H1 (cell line): ENCODE results near the gene SMIM29. TPM values are rescaled to one million over a fixed set of nuclear protein-coding genes. Genes with fewer than 3 reads are reported as not detected.

Experiments
- BRCA1 ChIP-seq: IDR thresholded peaks from 2 replicates; pipeline ENCODE4 v1.6.1; 2012; ENCODE audit warnings: low read depth, low read length, improper control_type of control experiment
- CBX8 ChIP-seq: fragments of 300-800, 300-1000 bp; sonication (generic); IDR thresholded peaks from 2 replicates; pipeline ENCODE4 v1.7.1; 2016; ENCODE audit warnings: low read depth, low read length, borderline replicate concordance
- CEBPB ChIP-seq: IDR thresholded peaks from 2 replicates; pipeline ENCODE4 v1.6.1; 2012; ENCODE audit warnings: low read depth, low read length
- CHD1 ChIP-seq: IDR thresholded peaks from 2 replicates; pipeline ENCODE4 v1.6.1; 2012; ENCODE audit warnings: low read depth, low read length, improper control_type of control experiment
- CREB1 ChIP-seq: IDR thresholded peaks from 2 replicates; pipeline ENCODE4 v1.6.1; 2012; ENCODE audit warnings: inconsistent platforms
- EGR1 ChIP-seq: IDR thresholded peaks from 2 replicates; pipeline ENCODE4 v1.6.1; 2011; ENCODE audit warnings: low read depth, low read length, borderline replicate concordance
- EP300 ChIP-seq, 2 experiments: IDR thresholded peaks; 1 replicate in 1 of 2; 2 replicates in 1 of 2; pipeline ENCODE4 v1.6.1; 2011 to 2012; ENCODE audit warnings: low read depth in 2 of 2, low read length in 2 of 2, mild to moderate bottlenecking in 2 of 2, borderline replicate concordance in 1 of 2, inconsistent platforms in 1 of 2, moderate library complexity in 1 of 2
- FOSL1 ChIP-seq: IDR thresholded peaks from 2 replicates; pipeline ENCODE4 v1.6.1; 2011; ENCODE audit warnings: mild to moderate bottlenecking, low read depth, low read length, moderate library complexity; ENCODE audit not compliant: insufficient read depth
- GTF2F1 ChIP-seq: IDR thresholded peaks from 2 replicates; pipeline ENCODE4 v1.6.1; 2012; ENCODE audit warnings: low read depth, low read length, improper control_type of control experiment, borderline replicate concordance
- KDM5A ChIP-seq: fragments of 200-600 bp; IDR thresholded peaks from 2 replicates; pipeline ENCODE4 v1.7.1; 2012; ENCODE audit warnings: mild to moderate bottlenecking, low read length, inconsistent platforms, mixed read lengths
- MAFK ChIP-seq: IDR thresholded peaks from 2 replicates; pipeline ENCODE4 v1.6.1; 2012; ENCODE audit warnings: low read depth, mild to moderate bottlenecking, improper control_type of control experiment, low read length
- NRF1 ChIP-seq: IDR thresholded peaks from 2 replicates; pipeline ENCODE4 v1.6.1; 2011; ENCODE audit warnings: mild to moderate bottlenecking, low read depth, low read length, improper control_type of control experiment
- POLR2AphosphoS5 ChIP-seq: IDR thresholded peaks from 2 replicates; pipeline ENCODE4 v1.6.1; 2011; ENCODE audit warnings: low read depth, low read length
- POU5F1 ChIP-seq: IDR thresholded peaks from 2 replicates; pipeline ENCODE4 v1.6.1; 2011; ENCODE audit warnings: low read depth, mild to moderate bottlenecking, low read length, moderate library complexity
- RAD21 ChIP-seq, 2 experiments: IDR thresholded peaks in 1 of 2; conservative IDR thresholded peaks in 1 of 2; 2 replicates each; pipeline ENCODE4 v1.6.1; 2011; ENCODE audit warnings: low read depth in 2 of 2, low read length in 2 of 2, improper control_type of control experiment in 1 of 2, inconsistent platforms in 1 of 2, mild to moderate bottlenecking in 1 of 2, moderate library complexity in 1 of 2
- SRF ChIP-seq: IDR thresholded peaks from 2 replicates; pipeline ENCODE4 v1.6.1; 2011; ENCODE audit warnings: mild to moderate bottlenecking, low read depth, low read length, moderate library complexity
- TBP ChIP-seq: IDR thresholded peaks from 2 replicates; pipeline ENCODE4 v1.6.1; 2011; ENCODE audit warnings: low read depth, low read length, improper control_type of control experiment
- USF2 ChIP-seq: IDR thresholded peaks from 2 replicates; pipeline ENCODE4 v1.6.1; 2011; ENCODE audit warnings: low read length, improper control_type of control experiment
- YY1 ChIP-seq: IDR thresholded peaks from 2 replicates; pipeline ENCODE4 v1.6.1; 2011; ENCODE audit warnings: low read depth, mild to moderate bottlenecking, low read length
- polyA plus RNA-seq, 7 experiments: library from polyadenylated mRNA; depleted of rRNA in 3 of 7; stranded (reverse) in 5 of 7; unstranded in 2 of 7; fragments of >200 nt in 5 of 7; fragments of 200-250 nt in 2 of 7; gene quantifications; 1 replicate in 5 of 7; 2 replicates in 1 of 7; 4 replicates in 1 of 7; pipeline versions ENCODE4 v1.2.1 to v1.2.3, GENCODE V29; 2011 to 2013; ENCODE audit warnings: missing spikeins in 2 of 7, mixed read lengths in 2 of 7
- total RNA-seq: library from RNA; stranded (reverse); fragmentation: NEBNext Ultra II Directional; extraction: Animal tissue kit (Norgen Biotek cat#: 25700); gene quantifications from 2 replicates; pipeline ENCODE4 v1.2.1, GENCODE V29; 2021
- TF ChIP-seq, protein P1 (sequence below): IDR thresholded peaks from 2 replicates; pipeline ENCODE4 v1.6.1; 2012; ENCODE audit warnings: low read length, inconsistent platforms
- TF ChIP-seq, protein P2 (sequence below): IDR thresholded peaks from 2 replicates; pipeline ENCODE4 v1.6.1; 2012; ENCODE audit warnings: inconsistent platforms

Gene SMIM29
- total and polyA plus RNA-seq, 2 of the 8 experiments (the other 6 are each of a cell fraction or from before 2014, with no cell fraction given) = 7.0 to 22.4 TPM

DNA sequence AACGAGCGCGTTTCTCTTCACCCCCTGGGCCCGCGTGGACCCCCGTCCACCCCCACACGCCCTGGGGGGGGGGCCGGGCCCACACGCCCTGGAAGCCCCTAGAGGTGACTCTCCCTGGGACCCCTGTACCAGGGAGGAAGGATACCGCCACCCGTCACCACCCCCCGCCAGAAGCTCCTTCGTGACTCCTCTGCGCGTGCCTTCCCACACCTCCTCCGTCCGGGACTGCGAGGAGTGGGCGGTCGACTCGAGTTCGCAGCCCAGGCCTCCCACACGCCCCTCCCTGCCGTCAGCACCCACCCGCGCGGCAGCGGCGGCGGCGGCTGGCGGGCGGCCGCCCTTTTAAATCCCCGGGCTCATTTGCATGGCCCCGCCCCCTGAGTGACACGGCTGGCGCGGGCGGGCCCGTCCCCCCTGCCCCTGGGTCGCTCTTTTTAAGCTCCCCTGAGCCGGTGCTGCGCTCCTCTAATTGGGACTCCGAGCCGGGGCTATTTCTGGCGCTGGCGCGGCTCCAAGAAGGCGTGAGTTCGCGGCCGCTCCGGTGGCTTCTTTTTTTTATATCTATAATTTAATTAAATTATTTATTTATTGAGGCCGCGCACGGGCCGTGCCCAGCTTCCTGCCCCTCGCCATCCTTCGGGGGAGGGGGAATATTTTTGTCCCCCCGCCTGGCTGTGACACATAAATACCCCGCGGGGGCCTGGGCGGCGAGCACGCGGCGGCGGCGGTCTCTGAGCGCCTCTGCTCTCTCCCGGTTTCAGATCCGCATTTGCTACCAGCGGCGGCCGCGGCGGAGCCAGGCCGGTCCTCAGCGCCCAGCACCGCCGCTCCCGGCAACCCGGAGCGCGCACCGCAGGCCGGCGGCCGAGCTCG, 12.1 kb downstream of the SMIM29 start, which contains the start of gene HMGA1 (continued):
- TF ChIP-seq BRCA1 (no peak), GTF2F1 (peak; percentile 76; the same call in 1 of the 2 replicates), CHD1 (no peak), EP300 (IDR thresholded peaks at IDR 0.05; ENCODE audit: borderline replicate concordance in 1 of 2, low read depth in 2 of 2, low read length in 2 of 2) (0 out of 3 replicates have a peak, but pooled peaks of 1 of the 2 experiments have one; percentile 27), POLR2AphosphoS5 (peak; percentile 97), SRF (no peak), FOSL1 (no peak), NRF1 (no peak), CBX8 (no peak), CREB1 (peak; percentile 76), MAFK (no peak), EGR1 (no peak), POU5F1 (no peak), KDM5A (no peak), TBP (peak; percentile 96), CEBPB (no peak), USF2 (no peak), YY1 (0 out of 2 replicates have a peak, but pooled peaks have one; percentile 47), RAD21 (IDR thresholded peaks at IDR 0.05 in 1 of 2, conservative IDR thresholded peaks at IDR 0.05 in 1 of 2; ENCODE audit: low read depth in 2 of 2, low read length in 2 of 2) (peak in 1 of 2 experiments; percentile 20; a peak in 1 of 4 replicates)
- TF ChIP-seq, protein P1, sequence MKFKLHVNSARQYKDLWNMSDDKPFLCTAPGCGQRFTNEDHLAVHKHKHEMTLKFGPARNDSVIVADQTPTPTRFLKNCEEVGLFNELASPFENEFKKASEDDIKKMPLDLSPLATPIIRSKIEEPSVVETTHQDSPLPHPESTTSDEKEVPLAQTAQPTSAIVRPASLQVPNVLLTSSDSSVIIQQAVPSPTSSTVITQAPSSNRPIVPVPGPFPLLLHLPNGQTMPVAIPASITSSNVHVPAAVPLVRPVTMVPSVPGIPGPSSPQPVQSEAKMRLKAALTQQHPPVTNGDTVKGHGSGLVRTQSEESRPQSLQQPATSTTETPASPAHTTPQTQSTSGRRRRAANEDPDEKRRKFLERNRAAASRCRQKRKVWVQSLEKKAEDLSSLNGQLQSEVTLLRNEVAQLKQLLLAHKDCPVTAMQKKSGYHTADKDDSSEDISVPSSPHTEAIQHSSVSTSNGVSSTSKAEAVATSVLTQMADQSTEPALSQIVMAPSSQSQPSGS = no peak
- TF ChIP-seq, protein P2, sequence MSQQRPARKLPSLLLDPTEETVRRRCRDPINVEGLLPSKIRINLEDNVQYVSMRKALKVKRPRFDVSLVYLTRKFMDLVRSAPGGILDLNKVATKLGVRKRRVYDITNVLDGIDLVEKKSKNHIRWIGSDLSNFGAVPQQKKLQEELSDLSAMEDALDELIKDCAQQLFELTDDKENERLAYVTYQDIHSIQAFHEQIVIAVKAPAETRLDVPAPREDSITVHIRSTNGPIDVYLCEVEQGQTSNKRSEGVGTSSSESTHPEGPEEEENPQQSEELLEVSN = no peak
